ENCODE data around the gene TTC7B.

The TTC7B gene

DNA sequence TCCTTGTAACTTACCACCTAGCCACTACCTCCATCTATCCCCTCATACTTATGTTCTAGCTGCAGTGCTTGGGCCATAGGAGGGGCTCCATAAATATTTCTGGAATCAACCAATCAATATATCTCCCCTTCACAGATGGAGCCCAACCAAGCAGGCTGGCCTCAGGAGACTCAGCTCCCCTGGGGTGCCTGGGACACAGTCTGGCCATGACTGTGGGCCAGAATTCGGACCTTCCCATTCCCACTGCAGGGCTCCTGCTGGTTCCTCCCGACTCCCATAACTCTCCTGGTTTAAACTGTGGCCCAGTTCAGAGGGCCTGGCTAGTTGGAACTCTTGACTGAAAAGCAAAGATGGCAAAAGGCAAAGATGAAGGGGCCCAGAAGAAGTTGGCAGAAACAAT, 13.0 kb downstream of the TTC7B start:
- no peak overlapping the region for H3K4me3 ChIP-seq (ENCODE audit: low read depth, low read length)
- no peak for TF ChIP-seq CTCF (IDR thresholded peaks at IDR 0.05; ENCODE audit: low read depth, low read length)

GRCh38 chr14:90799420-90799819, 16.8 kb downstream of the TTC7B start:
- no peak for TF ChIP-seq CTCF (IDR thresholded peaks at IDR 0.05; ENCODE audit: low read depth, low read length)
- no peak overlapping the region for H3K4me3 ChIP-seq (ENCODE audit: low read depth, low read length)

DNA sequence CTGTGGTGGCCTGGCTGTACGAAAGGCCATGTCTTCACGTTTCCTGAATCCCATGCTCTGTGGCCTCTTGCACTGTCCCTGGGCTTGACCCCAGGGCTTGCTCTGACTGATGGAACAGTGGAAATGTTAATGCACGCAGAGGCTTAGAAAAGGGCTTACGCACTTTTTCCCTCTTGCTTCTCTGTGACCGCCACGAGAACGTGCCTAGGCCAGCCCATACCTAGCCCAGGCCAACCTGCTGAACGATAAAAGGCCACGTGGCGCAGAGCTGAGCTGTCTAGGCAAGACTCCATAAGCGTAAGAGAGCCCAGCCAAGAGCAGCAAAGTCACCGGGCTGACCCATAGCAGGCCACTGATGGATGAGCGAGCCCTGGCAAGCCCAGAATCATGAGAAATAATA, 18.3 kb downstream of the TTC7B start:
- H3K4me3 ChIP-seq (ENCODE audit: low read depth, low read length): no peak overlapping the region
- TF ChIP-seq CTCF (IDR thresholded peaks at IDR 0.05; ENCODE audit: low read depth, low read length): no peak

DNA sequence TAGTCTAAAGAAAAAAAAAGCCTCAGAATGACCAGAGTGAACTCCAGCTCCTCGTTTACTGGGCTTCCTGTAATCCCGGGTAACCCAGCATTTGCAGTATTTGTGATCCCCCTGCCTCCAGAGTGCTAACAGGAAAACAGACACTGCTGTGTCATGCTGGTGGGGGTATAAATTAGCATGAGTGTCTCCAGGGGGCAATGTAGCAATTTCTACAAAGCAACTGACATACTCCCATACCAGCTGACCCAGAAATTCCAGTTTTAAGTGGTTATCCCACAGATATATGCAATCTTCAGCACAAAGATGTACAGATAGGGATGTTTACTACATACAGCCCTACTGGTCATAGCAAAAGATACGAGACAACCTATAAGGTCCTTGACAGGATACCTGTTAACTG, 18.8 kb downstream of the TTC7B start:
- TF ChIP-seq CTCF (IDR thresholded peaks at IDR 0.05; ENCODE audit: low read depth, low read length): no peak
- H3K4me3 ChIP-seq (ENCODE audit: low read depth, low read length): no peak overlapping the region

DNA sequence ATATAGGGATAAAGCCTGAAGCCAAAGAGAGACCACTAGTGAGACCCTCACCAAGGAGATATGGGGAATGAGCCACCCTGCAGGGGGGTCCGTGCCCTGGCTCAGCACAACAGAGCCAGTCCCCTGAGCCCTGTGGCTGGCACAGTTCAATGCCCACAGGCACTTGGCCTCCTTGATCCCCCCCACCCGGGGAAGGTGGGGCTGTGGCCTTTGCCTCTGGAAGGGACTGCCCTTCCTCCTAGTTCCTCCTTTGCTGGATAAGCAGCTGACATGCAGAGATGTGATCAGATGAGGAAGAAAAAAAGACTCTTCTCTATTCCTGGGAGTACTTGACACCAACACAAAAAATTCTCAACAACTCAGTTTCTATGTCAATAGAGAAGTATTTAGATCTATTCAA, 19.9 kb downstream of the TTC7B start:
- H3K4me3 ChIP-seq (ENCODE audit: low read depth, low read length): no peak overlapping the region
- no peak for TF ChIP-seq CTCF (IDR thresholded peaks at IDR 0.05; ENCODE audit: low read depth, low read length)

- H3K4me3 ChIP-seq (ENCODE audit: low read depth, low read length): no peak overlapping the region
- TF ChIP-seq CTCF (IDR thresholded peaks at IDR 0.05; ENCODE audit: low read depth, low read length): no peak
These were observed 20.5 kb downstream of the TTC7B start for GRCh38 chr14:90795744-90796143.

GRCh38 chr14:90791486-90791885, 24.7 kb downstream of the TTC7B start:
- no peak overlapping the region for H3K4me3 ChIP-seq (ENCODE audit: low read depth, low read length)
- TF ChIP-seq CTCF (IDR thresholded peaks at IDR 0.05; ENCODE audit: low read depth, low read length): no peak

Measured in WI38 (cell line).